ENCODE data around the gene ISCU. TPM values are rescaled to one million over a fixed set of nuclear protein-coding genes. Genes with fewer than 3 reads are reported as not detected.
"Not testable (repeated sequence)": the region's sequence is repeated elsewhere in the genome, so short reads cannot be mapped to it uniquely, and the experiment has no call there.

The ISCU gene
- total and polyA plus RNA-seq, 5 donors: 276 to 457 (median 320) TPM

DNA sequence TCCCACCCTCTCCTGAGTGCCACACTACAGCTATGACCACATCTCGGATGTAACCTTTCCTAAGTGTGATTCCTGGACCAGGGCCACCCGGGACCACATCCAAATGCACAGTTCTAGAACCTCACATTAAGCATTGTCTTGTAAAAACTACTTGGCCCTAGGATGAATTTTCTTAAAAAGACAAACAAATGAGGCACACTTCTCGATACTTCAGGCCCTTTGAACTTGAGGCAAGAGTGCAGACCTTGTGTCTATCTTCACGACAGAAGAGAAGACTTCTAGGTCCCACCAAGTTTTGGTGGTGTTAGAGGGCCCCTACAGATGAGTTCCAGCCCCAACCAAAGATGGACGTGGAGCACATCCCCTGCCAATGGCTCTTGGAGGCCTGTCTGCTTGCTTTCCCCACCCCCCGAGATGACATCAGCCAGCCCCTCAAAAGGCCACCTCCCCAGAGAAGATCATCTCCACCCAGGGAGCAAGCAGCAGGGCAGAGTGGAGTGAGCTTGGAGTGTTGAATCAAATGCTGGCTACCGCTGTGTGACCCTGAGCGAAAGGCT, 9.3 kb downstream of the ISCU start:
- intact Hi-C loops (cut with DNase I): loop anchor here in 2 of 4 donors (5.0 to 10.0 kb wide), 2 partner anchors 46 to 373 kb away; no protein-coding TSS in a partner anchor
- 79% methylated on average over 8 of the region's 8 CpGs for WGBS
- Histone ChIP-seq H3K4me3 (ENCODE audit: low read length) (no peak overlapping the region), H3K9me3 (ENCODE audit: control insufficient read depth, low read length) (no peaks in the 10 kb centered on the region), H3K27me3 (ENCODE audit: control insufficient read depth, insufficient read depth) (no peaks in the 10 kb centered on the region), H3K4me1 (ENCODE audit: control insufficient read depth, insufficient read depth, low read length) (no peaks in the 10 kb centered on the region), H3K27ac (ENCODE audit: low read length) (no peak overlapping the region)
- ATAC-seq (peak in 1 of 2 donors; percentile 19), DNase-seq (no peak)

DNA sequence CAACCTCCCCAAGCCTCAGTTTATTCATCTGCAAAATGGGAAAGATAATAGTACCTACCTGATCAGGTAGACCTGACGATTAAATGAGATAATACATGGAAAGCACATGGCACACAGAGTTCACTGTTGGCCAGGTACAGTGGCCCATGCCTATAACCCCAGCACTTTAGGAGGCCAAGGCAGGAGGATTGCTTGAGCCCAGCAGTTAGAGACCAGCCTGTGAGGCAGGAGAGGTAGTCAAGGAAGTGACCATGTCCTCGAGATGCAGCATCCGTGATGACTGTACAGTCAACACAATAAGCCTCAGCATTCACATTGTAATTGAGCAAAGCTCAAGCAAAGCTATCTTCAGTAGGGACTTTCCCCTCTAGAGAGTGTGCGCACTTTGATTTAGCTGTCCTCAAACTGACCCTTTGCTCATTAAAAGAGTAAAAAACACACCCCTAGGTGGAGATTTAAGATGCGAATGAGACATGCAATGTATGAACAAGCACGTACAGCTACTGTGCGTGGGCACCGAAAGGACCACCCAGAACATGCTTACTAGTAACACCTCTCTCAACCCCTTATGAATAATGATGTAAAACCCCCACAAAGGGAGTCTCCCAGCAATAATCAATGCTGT, 9.9 kb downstream of the ISCU start:
- H3K9me3 ChIP-seq (ENCODE audit: control insufficient read depth, low read length): no peaks in the 10 kb centered on the region
- no peak for DNase-seq
- intact Hi-C loops (cut with DNase I): loop anchor here in 2 of 4 donors (5.0 to 10.0 kb wide), 2 partner anchors 45 to 373 kb away; no protein-coding TSS in a partner anchor
- no peak overlapping the region for H3K27ac ChIP-seq (ENCODE audit: low read length)
- no peaks in the 10 kb centered on the region for H3K4me1 ChIP-seq (ENCODE audit: control insufficient read depth, insufficient read depth, low read length)
- no peaks in the 10 kb centered on the region for H3K27me3 ChIP-seq (ENCODE audit: control insufficient read depth, insufficient read depth)
- ATAC-seq: no peak
- no peak overlapping the region for H3K4me3 ChIP-seq (ENCODE audit: low read length)
- WGBS: 78% methylated on average over 8 of the region's 8 CpGs

DNA sequence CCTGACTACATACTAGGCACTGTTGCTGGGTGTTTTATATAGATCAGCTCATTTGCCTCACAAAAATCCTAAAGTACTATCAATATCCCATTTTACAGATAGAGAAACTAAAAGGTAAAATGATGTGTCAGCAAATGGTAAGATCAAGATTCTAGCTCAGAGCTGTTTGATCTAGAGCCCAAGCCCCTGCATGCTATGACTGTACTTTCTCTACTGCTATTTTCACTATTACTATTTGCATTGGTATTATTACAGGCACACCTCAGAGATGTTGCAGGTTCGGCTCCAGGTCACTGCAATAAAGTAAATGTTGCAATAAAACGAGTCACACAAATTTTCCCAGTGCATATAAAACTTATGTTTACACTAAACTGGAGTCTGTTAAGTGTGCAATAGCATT, 10.9 kb downstream of the ISCU start:
- intact Hi-C loops (cut with DNase I): loop anchor here in 2 of 4 donors (5.0 to 10.0 kb wide), 2 partner anchors 44 to 371 kb away; no protein-coding TSS in a partner anchor
- no peak for DNase-seq
- 76% methylated on average over 2 of the region's 2 CpGs for WGBS
- no peak for ATAC-seq
- H3K27ac ChIP-seq (ENCODE audit: low read length): no peak overlapping the region
- no peaks in the 10 kb centered on the region for H3K9me3 ChIP-seq (ENCODE audit: control insufficient read depth, low read length)
- no peak overlapping the region for H3K4me3 ChIP-seq (ENCODE audit: low read length)
- H3K4me1 ChIP-seq (ENCODE audit: control insufficient read depth, insufficient read depth, low read length): no peaks in the 10 kb centered on the region
- H3K27me3 ChIP-seq (ENCODE audit: control insufficient read depth, insufficient read depth): no peaks in the 10 kb centered on the region

DNA sequence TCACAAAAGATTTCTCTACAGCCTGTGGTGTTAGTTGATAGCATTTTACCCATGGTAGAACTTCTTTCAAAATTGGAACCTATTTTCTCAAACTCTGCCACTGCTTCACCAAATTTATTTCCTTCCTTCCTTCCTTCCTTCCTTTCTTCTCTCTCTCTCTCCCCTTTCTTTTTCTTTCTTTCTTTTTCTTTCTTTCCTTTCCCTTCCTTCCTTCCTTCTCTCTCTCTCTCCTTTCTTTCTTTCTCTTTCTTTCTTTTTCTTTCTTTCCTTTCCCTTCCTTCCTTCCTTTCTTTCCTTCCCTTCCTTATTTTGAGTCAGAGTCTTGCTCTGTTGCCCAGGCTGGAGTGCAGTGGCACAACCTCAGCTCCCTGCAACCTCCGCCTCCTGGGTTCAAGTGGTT, 11.9 kb downstream of the ISCU start:
- H3K27ac ChIP-seq (ENCODE audit: low read length); ATAC-seq; H3K27me3 ChIP-seq (ENCODE audit: control insufficient read depth, insufficient read depth); H3K9me3 ChIP-seq (ENCODE audit: control insufficient read depth, low read length); H3K4me3 ChIP-seq (ENCODE audit: low read length); H3K4me1 ChIP-seq (ENCODE audit: control insufficient read depth, insufficient read depth, low read length); DNase-seq: not testable (repeated sequence)
- intact Hi-C loops (cut with DNase I): loop anchor here in 2 of 4 donors (5.0 to 10.0 kb wide), 2 partner anchors 43 to 371 kb away; no protein-coding TSS in a partner anchor
- WGBS: 95% methylated on average over 1 of the region's 1 CpG

DNA sequence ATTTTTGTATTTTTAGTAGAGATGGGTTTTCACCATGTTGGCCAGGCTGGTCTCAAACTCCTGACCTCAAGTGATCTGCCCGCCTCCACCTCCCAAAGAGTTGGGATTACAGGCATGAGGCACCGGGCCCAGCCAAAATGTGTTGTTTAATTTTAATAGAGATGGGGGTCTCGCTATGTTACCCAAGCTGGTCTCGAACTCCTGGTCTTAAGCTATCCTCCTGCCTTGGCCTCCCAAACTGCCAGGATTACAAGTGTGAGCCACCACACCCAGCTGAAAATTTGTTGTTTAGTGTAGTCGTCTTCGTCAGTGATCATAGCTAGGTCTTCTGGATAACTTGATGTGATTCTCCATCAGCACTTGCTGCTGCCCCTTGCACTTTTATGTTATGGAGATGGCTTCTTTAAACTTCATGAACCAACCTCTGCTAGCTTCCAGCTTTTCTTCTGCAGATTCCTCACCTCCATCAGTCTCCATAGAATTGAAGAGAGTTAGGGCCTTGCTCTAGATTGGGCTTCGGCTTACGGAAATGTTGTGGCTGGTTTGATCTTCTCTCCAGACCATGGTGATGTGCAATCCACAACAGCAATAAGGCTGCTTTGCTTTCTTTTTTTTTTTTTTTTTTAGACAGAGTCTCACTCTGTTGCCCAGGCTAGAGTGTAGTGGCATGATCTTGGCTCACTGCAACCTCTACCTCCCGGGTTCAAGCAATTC, 13.0 kb downstream of the ISCU start:
- Histone ChIP-seq H3K27me3 (ENCODE audit: control insufficient read depth, insufficient read depth) (no peaks in the 10 kb centered on the region), H3K9me3 (ENCODE audit: control insufficient read depth, low read length) (no peaks in the 10 kb centered on the region), H3K4me3 (ENCODE audit: low read length) (no peak overlapping the region), H3K27ac (ENCODE audit: low read length) (no peak overlapping the region), H3K4me1 (ENCODE audit: control insufficient read depth, insufficient read depth, low read length) (no peaks in the 10 kb centered on the region)
- WGBS: 92% methylated on average over 9 of the region's 9 CpGs
- ATAC-seq: no peak
- intact Hi-C loops (cut with DNase I): loop anchor here in 2 of 4 donors (5.0 to 10.0 kb wide), 2 partner anchors 37 to 369 kb away; no protein-coding TSS in a partner anchor
- DNase-seq: no peak

DNA sequence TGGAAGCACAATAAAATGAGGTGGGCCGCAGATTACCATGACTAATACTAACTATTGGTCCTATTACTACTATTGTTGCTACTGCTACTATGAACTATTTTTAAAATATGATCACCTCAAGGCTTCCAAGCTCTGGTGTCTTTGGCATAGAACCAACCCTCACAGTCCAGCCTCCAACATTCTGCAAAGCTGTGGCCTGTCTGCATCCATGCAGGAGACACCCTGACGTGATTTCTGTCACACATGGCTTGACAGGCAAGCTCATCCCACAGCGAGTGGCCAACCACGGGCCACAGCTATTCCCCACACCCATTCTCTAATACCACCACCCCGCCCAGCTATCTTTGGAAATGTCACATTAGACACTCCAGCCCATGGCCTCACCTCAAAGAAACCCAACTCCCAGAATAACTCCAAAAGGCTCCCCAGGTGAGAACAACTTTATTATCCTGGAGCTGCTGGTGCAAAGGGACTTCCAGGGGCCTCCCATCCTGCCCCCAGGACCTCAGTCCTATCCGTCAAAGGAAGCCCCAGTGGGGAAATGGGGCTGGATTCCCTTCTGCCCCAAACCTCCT, 14.4 kb downstream of the ISCU start:
- peak; percentile 69 to 70 for ATAC-seq
- Histone ChIP-seq H3K9me3 (ENCODE audit: control insufficient read depth, low read length) (no peaks in the 10 kb centered on the region), H3K27ac (ENCODE audit: low read length) (no peak overlapping the region), H3K27me3 (ENCODE audit: control insufficient read depth, insufficient read depth) (no peaks in the 10 kb centered on the region), H3K4me3 (ENCODE audit: low read length) (no peak overlapping the region), H3K4me1 (ENCODE audit: control insufficient read depth, insufficient read depth, low read length) (no peaks in the 10 kb centered on the region)
- no peak for DNase-seq
- intact Hi-C loops (cut with DNase I): loop anchor here in 2 of 4 donors (5.0 to 10.0 kb wide), 2 partner anchors 36 to 368 kb away; no protein-coding TSS in a partner anchor
- WGBS: 49% methylated on average over 6 of the region's 6 CpGs

DNA sequence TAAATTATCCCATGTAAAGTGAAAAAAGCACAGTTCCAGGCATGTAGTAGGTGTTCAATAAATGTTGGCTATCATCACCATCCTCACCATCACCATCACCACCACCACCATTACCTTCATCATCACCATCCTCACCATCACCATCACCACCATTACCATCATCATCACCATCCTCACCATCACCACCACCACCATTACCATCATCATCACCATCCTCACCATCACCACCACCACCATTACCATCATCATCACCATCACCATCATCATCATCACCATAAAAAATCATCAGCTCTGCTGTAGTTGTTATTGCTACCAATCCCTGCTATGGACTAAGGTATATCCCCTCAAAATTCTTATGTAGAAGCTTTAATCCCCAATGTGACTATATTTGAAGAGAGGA, 15.1 kb downstream of the ISCU start:
- intact Hi-C loops (cut with DNase I): loop anchor here in 2 of 4 donors (5.0 to 10.0 kb wide), 2 partner anchors 35 to 367 kb away; no protein-coding TSS in a partner anchor
- ATAC-seq (no peak), DNase-seq (no peak)
- no peaks in the 10 kb centered on the region for H3K9me3 ChIP-seq (ENCODE audit: control insufficient read depth, low read length)
- H3K4me1 ChIP-seq (ENCODE audit: control insufficient read depth, insufficient read depth, low read length): no peaks in the 10 kb centered on the region
- no peaks in the 10 kb centered on the region for H3K27me3 ChIP-seq (ENCODE audit: control insufficient read depth, insufficient read depth)
- H3K27ac ChIP-seq (ENCODE audit: low read length): no peak overlapping the region
- no peak overlapping the region for H3K4me3 ChIP-seq (ENCODE audit: low read length)

DNA sequence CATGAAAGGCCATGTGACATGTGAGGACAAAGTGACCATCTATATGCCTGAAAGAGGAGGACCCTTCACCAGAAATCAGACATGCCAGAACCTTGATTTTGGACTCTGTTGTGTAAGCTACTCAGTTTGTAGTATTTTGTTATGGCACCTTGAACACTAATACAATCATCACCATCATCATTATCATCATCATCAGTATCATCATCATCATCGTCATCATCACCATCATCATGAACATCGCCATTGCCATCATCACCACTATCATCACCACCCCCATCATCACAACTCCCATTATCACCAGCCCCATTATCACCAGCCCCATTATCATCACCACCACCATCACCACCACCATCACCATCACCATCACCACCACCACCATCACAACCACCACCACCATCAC, 15.9 kb downstream of the ISCU start:
- Histone ChIP-seq H3K4me1 (ENCODE audit: control insufficient read depth, insufficient read depth, low read length) (no peaks in the 10 kb centered on the region), H3K4me3 (ENCODE audit: low read length) (no peak overlapping the region), H3K27ac (ENCODE audit: low read length) (no peak overlapping the region), H3K27me3 (ENCODE audit: control insufficient read depth, insufficient read depth) (no peaks in the 10 kb centered on the region), H3K9me3 (ENCODE audit: control insufficient read depth, low read length) (no peaks in the 10 kb centered on the region)
- 99% methylated on average over 2 of the region's 2 CpGs for WGBS
- DNase-seq (no peak), ATAC-seq (no peak)
- intact Hi-C loops (cut with DNase I): loop anchor here in 2 of 4 donors (5.0 to 10.0 kb wide), 2 partner anchors 34 to 367 kb away; no protein-coding TSS in a partner anchor

DNA sequence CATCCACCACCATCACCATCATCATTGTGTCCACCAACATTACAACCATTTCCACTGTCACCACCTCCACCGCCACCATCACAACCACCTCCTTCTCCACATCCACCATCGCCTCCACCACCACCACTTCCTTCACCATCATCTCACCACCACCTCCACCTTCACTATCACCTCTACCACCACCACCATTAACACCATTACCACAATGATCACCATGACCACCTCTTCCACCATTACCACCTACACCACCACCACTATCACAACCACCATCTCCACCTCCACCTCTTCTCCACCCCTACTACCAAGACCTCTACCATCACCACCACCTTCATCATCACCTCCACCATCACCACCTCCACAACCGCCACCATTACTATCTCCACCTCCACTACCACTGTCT, 16.4 kb downstream of the ISCU start:
- no peak for ATAC-seq
- Histone ChIP-seq H3K4me1 (ENCODE audit: control insufficient read depth, insufficient read depth, low read length) (no peaks in the 10 kb centered on the region), H3K27ac (ENCODE audit: low read length) (no peak overlapping the region), H3K9me3 (ENCODE audit: control insufficient read depth, low read length) (no peaks in the 10 kb centered on the region), H3K27me3 (ENCODE audit: control insufficient read depth, insufficient read depth) (no peaks in the 10 kb centered on the region), H3K4me3 (ENCODE audit: low read length) (no peak overlapping the region)
- intact Hi-C loops (cut with DNase I): loop anchor here in 2 of 4 donors (5.0 to 10.0 kb wide), 2 partner anchors 33 to 366 kb away; no protein-coding TSS in a partner anchor
- 98% methylated on average over 3 of the region's 3 CpGs for WGBS
- no peak for DNase-seq

DNA sequence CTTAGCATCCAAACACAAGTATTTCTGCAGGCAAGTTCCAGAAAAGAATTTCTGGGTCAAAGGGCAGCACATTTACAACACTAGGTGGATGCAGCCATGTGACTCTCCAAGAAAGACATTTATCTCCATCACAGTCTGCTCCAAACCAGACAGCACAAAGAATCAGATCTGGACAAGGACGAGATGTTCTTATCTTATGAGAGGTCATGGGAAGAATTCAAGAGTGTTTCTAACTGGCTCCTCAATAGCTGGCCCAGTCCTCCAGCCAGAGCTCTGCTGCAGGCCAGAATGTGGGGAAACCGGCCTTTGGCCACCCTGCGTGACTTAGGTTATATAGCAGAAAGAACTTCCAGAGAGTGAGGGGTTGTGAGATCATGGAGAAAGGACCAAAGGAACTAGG, 18.1 kb downstream of the ISCU start:
- H3K27ac ChIP-seq (ENCODE audit: low read length): no peak overlapping the region
- 47% methylated on average over 3 of the region's 3 CpGs for WGBS
- H3K4me3 ChIP-seq (ENCODE audit: low read length): no peak overlapping the region
- DNase-seq (no peak), ATAC-seq (no peak)
- H3K4me1 ChIP-seq (ENCODE audit: control insufficient read depth, insufficient read depth, low read length): no peaks in the 10 kb centered on the region
- no peaks in the 10 kb centered on the region for H3K27me3 ChIP-seq (ENCODE audit: control insufficient read depth, insufficient read depth)
- H3K9me3 ChIP-seq (ENCODE audit: control insufficient read depth, low read length): no peaks in the 10 kb centered on the region
- intact Hi-C loops (cut with DNase I): no loop called here

Data from right cardiac atrium (tissue), 5 donors.